NT2/D1 (cell line): Measurements from ENCODE around the gene TIE1.

Experiments
- DNase-seq: peaks from one replicate; pipeline ENCODE4 v3.0.0-alpha.2; 2011; ENCODE audit warnings: low read depth, low spot score
- H3K27me3 ChIP-seq: 2 replicates; pipeline ENCODE4 v1.6.0; 2011; ENCODE audit warnings: mild to moderate bottlenecking; ENCODE audit not compliant: insufficient read length, insufficient read depth
- H3K36me3 ChIP-seq: 2 replicates; pipeline ENCODE4 v1.6.1; 2011; ENCODE audit warnings: mild to moderate bottlenecking, low read length, mixed read lengths; ENCODE audit not compliant: insufficient read depth, insufficient read length
- H3K4me1 ChIP-seq: 2 replicates; pipeline ENCODE4 v1.5.1; 2011; ENCODE audit not compliant: insufficient read depth, insufficient read length
- H3K4me3 ChIP-seq: 2 replicates; pipeline ENCODE4 v1.5.1; 2011; ENCODE audit warnings: low read depth; ENCODE audit not compliant: insufficient read length
- H3K9ac ChIP-seq: 2 replicates; pipeline ENCODE4 v1.6.0; 2011; ENCODE audit warnings: low read depth; ENCODE audit not compliant: insufficient read length
- H3K9me3 ChIP-seq: 2 replicates; pipeline ENCODE4 v1.5.1; 2011; ENCODE audit warnings: mild to moderate bottlenecking, low read length; ENCODE audit not compliant: insufficient read depth
- SUZ12 ChIP-seq: IDR thresholded peaks from 2 replicates; pipeline ENCODE4 v1.6.1; 2011; ENCODE audit not compliant: insufficient read length, insufficient read depth; ENCODE audit errors: extremely low read depth
- YY1 ChIP-seq: IDR thresholded peaks from 2 replicates; pipeline ENCODE4 v1.6.1; 2011; ENCODE audit not compliant: insufficient read length, insufficient read depth
- ZNF274 ChIP-seq: IDR thresholded peaks from 2 replicates; pipeline ENCODE4 v1.6.1; 2011; ENCODE audit warnings: mild to moderate bottlenecking, low read depth, low read length

Gene TIE1

DNA sequence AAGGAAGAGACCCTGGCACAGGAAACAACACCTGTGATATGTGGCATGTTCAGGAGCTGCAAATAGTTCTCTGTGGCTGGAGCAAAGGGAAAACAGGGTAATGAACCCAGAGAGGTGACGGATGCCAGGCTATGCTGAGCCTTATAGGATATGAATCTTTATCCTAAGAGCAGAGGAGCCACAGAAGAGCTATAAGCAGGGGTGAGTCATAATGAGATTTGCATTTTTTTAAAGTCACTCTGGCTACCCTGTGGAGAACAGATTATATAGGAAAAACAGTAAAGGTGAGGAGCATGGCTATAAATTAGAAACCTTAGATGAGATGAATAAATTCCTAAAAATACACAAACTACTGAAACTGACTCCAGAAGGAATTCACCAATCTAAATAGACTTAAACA, 24.0 kb downstream of the TIE1 start:
- Histone ChIP-seq H3K36me3 (no peaks in the 10 kb centered on the region), H3K9ac (no peak overlapping the region), H3K9me3 (peaks cover 34% of the 10 kb centered on the region), H3K4me1 (peaks cover 9% of the 10 kb centered on the region), H3K4me3 (no peak overlapping the region), H3K27me3 (no peaks in the 10 kb centered on the region)
- DNase-seq = no peak
- TF ChIP-seq ZNF274 = no peak
- TF ChIP-seq YY1 = no peak
- no peak for TF ChIP-seq SUZ12

DNA sequence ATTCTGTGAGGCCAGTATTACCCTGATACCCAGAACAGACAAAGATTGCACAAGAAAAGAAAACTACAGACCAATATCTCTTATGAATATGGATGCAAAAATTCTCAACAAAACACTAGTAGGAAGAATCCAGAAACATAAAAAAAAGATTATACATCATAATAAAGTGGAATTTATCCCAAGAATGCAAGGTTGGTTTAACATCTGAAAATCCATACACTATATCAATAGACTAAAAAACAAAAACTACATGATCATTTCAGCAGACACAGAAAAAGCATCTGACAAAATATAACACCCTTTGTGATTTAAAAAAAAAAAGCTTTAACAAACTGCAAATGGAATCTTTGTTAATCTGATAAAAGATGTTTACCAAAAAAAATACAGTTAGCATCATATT, 24.6 kb downstream of the TIE1 start:
- no peak overlapping the region for H3K9ac ChIP-seq
- peaks cover 34% of the 10 kb centered on the region for H3K9me3 ChIP-seq
- H3K36me3 ChIP-seq = no peaks in the 10 kb centered on the region
- H3K4me3 ChIP-seq = no peak overlapping the region
- no peaks in the 10 kb centered on the region for H3K27me3 ChIP-seq
- peaks cover 11% of the 10 kb centered on the region for H3K4me1 ChIP-seq
- DNase-seq = no peak
- TF ChIP-seq SUZ12 (no peak), YY1 (no peak), ZNF274 (no peak)

DNA sequence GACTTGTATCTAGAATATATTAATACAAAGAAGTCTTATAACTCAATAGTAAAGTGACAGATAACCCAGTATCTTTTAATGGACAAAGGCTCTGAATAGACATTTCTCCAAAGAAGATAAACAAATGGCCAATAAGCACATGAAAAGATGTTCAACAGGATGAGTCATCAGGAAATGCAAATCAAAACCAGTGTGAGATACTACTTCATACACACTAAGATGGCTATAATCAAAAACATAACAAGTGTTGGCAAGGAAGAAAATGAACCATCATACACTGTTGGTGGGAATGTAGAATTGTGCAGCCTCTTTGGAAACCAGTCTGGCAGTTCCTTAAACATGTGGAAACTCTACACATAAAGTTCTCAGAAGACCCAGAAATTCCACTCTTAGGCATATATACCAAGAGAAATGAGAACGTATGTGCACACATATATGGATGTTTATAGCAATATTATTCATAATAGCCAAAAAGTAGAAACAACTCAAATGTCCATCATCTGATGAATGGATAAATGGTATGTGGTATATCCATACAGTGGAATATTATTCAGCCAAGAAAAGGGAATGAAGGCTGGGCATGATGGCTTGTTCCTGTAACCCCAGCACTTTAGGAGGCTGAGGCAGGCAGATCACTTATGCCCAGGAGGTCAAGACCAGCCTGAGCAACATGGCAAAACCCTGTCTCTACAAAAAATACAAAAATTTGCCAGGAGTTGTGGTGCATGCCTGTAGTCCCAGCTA, 26.9 kb downstream of the TIE1 start:
- Histone ChIP-seq H3K9me3 (peaks cover 34% of the 10 kb centered on the region), H3K4me1 (peaks cover 10% of the 10 kb centered on the region), H3K4me3 (no peak overlapping the region), H3K27me3 (no peaks in the 10 kb centered on the region), H3K36me3 (no peaks in the 10 kb centered on the region), H3K9ac (no peak overlapping the region)
- DNase-seq = no peak
- no peak for TF ChIP-seq SUZ12
- no peak for TF ChIP-seq YY1
- no peak for TF ChIP-seq ZNF274

DNA sequence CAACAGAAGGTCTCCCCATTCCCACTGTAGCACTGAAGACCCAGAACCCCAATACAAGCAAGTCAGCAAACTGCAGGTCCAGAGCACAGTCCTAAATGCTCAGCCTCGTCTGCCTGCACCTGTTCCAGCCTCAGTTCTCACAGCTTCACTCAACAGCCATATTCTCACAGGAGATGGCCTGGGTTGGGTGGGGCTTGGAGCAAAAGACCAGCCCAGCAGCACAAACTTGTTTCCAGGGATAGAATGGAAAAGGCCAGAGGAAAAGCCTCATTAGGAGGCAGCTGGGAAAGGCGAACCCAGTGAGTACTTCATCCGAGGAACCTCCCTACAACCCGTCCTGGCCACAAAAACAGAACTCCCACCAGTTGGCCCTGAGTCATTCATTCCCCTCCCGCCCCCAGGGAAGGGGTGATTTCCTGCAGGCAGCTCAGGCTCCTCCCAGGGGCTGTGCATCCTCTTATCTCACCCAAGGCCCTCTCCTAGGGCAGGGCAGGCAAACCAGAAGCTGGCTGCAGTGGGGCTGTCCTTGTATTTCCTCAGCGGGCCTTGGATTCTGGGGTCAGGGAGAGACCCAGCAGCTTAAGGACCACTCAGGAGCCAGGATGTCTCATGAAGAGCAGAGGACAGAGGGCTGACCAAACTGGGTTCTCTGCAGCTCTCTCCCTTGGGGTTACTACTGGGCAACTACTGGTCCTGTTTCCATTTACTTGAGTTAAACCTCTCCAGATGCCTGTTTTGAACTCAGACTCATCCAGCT, 29.4 kb downstream of the TIE1 start:
- Histone ChIP-seq H3K9me3 (peaks cover 30% of the 10 kb centered on the region), H3K9ac (peak overlapping the region; percentile 27), H3K4me1 (peaks cover 8% of the 10 kb centered on the region), H3K27me3 (no peaks in the 10 kb centered on the region), H3K36me3 (no peaks in the 10 kb centered on the region), H3K4me3 (no peak overlapping the region)
- TF ChIP-seq YY1 (no peak), SUZ12 (no peak), ZNF274 (no peak)
- peak; percentile 78 for DNase-seq

DNA sequence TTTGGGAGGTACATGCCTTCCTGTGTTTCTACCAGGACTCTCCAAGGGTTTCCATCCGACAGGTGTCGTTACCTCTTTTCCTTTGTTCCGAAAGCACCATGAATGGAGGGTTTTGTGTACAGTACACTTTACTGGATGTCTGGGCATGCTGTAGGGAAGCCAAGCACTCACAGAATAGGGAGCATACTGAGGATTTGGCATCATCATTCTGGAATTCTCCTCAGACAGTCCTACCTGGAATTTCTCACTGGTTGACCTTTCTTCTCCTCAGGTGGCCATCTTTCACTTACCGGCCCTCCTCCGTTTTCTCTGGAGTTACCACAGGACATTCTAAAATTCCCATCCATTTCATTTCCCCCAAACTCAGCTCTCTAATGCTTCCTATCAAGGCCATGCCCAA, 30.9 kb downstream of the TIE1 start:
- DNase-seq = no peak
- no peaks in the 10 kb centered on the region for H3K36me3 ChIP-seq
- TF ChIP-seq YY1 (no peak), ZNF274 (no peak), SUZ12 (no peak)
- peaks cover 8% of the 10 kb centered on the region for H3K4me1 ChIP-seq
- no peaks in the 10 kb centered on the region for H3K27me3 ChIP-seq
- no peak overlapping the region for H3K4me3 ChIP-seq
- no peak overlapping the region for H3K9ac ChIP-seq
- peaks cover 17% of the 10 kb centered on the region for H3K9me3 ChIP-seq

DNA sequence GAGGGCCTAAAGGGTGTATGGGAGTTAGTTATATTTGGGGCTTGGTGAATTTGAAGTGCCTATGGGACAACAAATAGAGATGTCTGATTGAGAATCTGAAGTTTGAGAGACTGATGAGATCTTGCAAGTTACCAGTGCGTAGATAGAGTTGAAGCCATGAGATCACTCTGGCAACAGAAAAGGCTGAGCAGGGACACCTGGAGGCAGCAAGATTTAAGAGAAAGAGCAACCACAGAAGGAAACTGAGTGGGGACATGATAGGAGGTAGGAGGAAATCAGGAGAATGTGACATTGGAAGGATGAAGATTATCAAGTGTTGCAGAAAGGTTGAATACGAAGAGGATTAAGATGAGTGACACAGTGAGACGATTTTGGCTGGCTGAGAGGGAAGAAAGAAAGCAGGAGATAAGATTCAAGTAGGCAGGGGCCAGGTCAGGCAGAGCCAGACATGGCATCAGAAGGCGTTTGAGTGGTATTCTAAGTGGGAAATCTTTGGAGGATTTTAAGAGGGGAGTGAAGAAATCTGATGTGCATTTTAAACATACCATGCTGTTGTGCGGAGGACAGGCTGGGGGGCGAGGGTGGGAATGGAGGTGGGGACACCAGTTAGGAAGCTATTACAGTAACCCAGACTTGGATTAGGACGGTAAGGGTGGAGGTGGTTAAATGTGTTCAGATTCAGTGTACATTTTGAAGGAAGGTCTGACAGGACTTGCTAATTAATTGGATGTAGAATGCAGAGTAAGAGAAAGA, 33.8 kb downstream of the TIE1 start:
- no peak overlapping the region for H3K9ac ChIP-seq
- TF ChIP-seq SUZ12 (no peak), ZNF274 (no peak), YY1 (no peak)
- peaks cover 12% of the 10 kb centered on the region for H3K4me1 ChIP-seq
- no peaks in the 10 kb centered on the region for H3K27me3 ChIP-seq
- no peak for DNase-seq
- H3K9me3 ChIP-seq = no peaks in the 10 kb centered on the region
- no peaks in the 10 kb centered on the region for H3K36me3 ChIP-seq
- no peak overlapping the region for H3K4me3 ChIP-seq

DNA sequence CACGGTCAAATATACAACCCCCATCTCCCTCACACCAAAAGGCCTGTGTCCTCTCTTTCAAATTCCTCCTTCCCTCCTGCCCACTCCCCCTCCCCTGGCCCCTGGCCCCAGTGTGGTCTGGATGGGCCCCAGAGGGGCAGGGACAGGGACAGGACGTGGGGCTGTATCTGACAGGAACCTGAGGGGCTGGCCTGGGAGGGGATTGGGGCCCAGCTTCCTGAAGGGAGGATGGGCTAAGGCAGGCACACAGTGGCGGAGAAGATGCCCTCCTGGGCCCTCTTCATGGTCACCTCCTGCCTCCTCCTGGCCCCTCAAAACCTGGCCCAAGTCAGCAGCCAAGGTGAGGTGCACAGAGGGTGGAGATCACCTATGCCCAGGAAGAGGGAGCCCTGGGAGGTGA, 36.8 kb downstream of the TIE1 start, which contains the start of gene MPL:
Gene MPL (plus strand): TSS at position 231 of the 400 bp plus-strand sequence. CDS start 31 bp downstream, at position 262.
- no peaks in the 10 kb centered on the region for H3K36me3 ChIP-seq
- no peak for DNase-seq
- no peak for TF ChIP-seq YY1
- no peak for TF ChIP-seq ZNF274
- no peak for TF ChIP-seq SUZ12
- no peak within 1 kb of the TSS for H3K9ac ChIP-seq
- H3K4me1 ChIP-seq = peaks cover 4% of the 10 kb centered on the region
- H3K27me3 ChIP-seq = no peaks in the 10 kb centered on the region
- H3K9me3 ChIP-seq = no peaks in the 10 kb centered on the region
- H3K4me3 ChIP-seq = no peak within 1 kb of the TSS
